Gastroesophageal sphincter (tissue), 4 donors: ENCODE results near the gene CTXND1. TPM values are rescaled to one million over a fixed set of nuclear protein-coding genes. Genes with fewer than 3 reads are reported as not detected.

Source experiments
- ATAC-seq: fragments of 150-250 bp; one replicate; pipeline ENCODE4 v1.9.1; 2016; ENCODE audit warnings: mild to moderate bottlenecking, moderate library complexity
- H3K27ac ChIP-seq, 4 donors: fragments of 200-600 bp; sonication (generic) in 3 of 4; 1 replicate in 3 of 4; 2 replicates in 1 of 4; pipeline ENCODE4 v1.5.1; 2016 to 2019
- H3K27me3 ChIP-seq: fragments of 200-600 bp; sonication (generic); one replicate; pipeline ENCODE4 v1.5.1; 2019
- H3K36me3 ChIP-seq, 2 donors: fragments of 200-600 bp; sonication (generic); one replicate each; pipeline ENCODE4 v1.5.1; 2019; ENCODE audit warnings: control low read depth in 1 of 2
- H3K4me1 ChIP-seq, 3 donors: fragments of 200-600 bp; sonication (generic); 1 replicate in 2 of 3; 2 replicates in 1 of 3; pipeline ENCODE4 v1.5.1; 2016 to 2019; ENCODE audit warnings: control low read depth in 2 of 3
- H3K4me3 ChIP-seq, 2 donors: fragments of 200-600 bp; sonication (generic); one replicate each; pipeline ENCODE4 v1.5.1; 2019; ENCODE audit warnings: mild to moderate bottlenecking in 1 of 2, moderate library complexity in 1 of 2
- H3K9me3 ChIP-seq, 3 donors: fragments of 200-600 bp; sonication (generic); one replicate each; pipeline ENCODE4 v1.5.1; 2017 to 2019; ENCODE audit warnings: control low read depth in 2 of 3
- EP300 ChIP-seq: sonication (generic); formaldehyde crosslinking; IDR thresholded peaks from one replicate; pipeline ENCODE4 v1.6.1; 2017; ENCODE audit warnings: antibody characterized with exemption, mild to moderate bottlenecking
- POLR2A ChIP-seq, 2 donors: fragments of 450-650 bp; IDR thresholded peaks; one replicate each; pipeline ENCODE4 v1.6.1; 2017; ENCODE audit warnings: antibody characterized with exemption in 2 of 2, mild to moderate bottlenecking in 2 of 2, moderate library complexity in 1 of 2
- POLR2AphosphoS5 ChIP-seq: sonication (generic); formaldehyde crosslinking; IDR thresholded peaks from one replicate; pipeline ENCODE4 v1.6.1; 2017; ENCODE audit warnings: antibody characterized with exemption
- WGBS, 2 donors: methylation state at CpG; one replicate each; pipeline ENCODE4 v1.1.5; 2018; ENCODE audit warnings: low coverage in 1 of 2; 5-methylcytosine and 5-hydroxymethylcytosine counted together
- total RNA-seq, 4 donors: library from RNA; depleted of rRNA; stranded (reverse); fragments of >200 nt; gene quantifications; one replicate each; pipeline ENCODE4 v1.1.0, GENCODE V29; 2016
- TF ChIP-seq, protein P1 (sequence below), 4 experiments: fragments of 200-600 bp in 2 of 4; fragments of 450-650 bp in 2 of 4; sonication (generic) in 1 of 4; IDR thresholded peaks; one replicate each; pipeline ENCODE4 v1.5.1; 2017 to 2019; ENCODE audit warnings: antibody characterized with exemption in 4 of 4, mild to moderate bottlenecking in 2 of 4, moderate library complexity in 2 of 4

Gene CTXND1
- total RNA-seq, 4 donors from 2014 or later = 0.27 to 0.85 (median 0.75) TPM

GRCh38 chr15:80216141-80216540 is 35.9 kb downstream of the CTXND1 start:
- Histone ChIP-seq H3K27me3 (peaks cover 7% of the 10 kb centered on the region), H3K9me3 (no peaks in the 10 kb centered on the region), H3K36me3 (no peaks in the 10 kb centered on the region), H3K4me3 (no peak overlapping the region), H3K4me1 (no peaks in the 10 kb centered on the region), H3K27ac (no peak overlapping the region)
- ATAC-seq = no peak
- 88 to 93% methylated on average over 5 of the region's 5 CpGs for WGBS, 2 donors
- TF ChIP-seq POLR2AphosphoS5 (no peak), POLR2A (IDR thresholded peaks at IDR 0.05) (no peak), EP300 (no peak)
- TF ChIP-seq, protein P1, sequence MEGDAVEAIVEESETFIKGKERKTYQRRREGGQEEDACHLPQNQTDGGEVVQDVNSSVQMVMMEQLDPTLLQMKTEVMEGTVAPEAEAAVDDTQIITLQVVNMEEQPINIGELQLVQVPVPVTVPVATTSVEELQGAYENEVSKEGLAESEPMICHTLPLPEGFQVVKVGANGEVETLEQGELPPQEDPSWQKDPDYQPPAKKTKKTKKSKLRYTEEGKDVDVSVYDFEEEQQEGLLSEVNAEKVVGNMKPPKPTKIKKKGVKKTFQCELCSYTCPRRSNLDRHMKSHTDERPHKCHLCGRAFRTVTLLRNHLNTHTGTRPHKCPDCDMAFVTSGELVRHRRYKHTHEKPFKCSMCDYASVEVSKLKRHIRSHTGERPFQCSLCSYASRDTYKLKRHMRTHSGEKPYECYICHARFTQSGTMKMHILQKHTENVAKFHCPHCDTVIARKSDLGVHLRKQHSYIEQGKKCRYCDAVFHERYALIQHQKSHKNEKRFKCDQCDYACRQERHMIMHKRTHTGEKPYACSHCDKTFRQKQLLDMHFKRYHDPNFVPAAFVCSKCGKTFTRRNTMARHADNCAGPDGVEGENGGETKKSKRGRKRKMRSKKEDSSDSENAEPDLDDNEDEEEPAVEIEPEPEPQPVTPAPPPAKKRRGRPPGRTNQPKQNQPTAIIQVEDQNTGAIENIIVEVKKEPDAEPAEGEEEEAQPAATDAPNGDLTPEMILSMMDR (IDR thresholded peaks at IDR 0.05) = no peak

DNA sequence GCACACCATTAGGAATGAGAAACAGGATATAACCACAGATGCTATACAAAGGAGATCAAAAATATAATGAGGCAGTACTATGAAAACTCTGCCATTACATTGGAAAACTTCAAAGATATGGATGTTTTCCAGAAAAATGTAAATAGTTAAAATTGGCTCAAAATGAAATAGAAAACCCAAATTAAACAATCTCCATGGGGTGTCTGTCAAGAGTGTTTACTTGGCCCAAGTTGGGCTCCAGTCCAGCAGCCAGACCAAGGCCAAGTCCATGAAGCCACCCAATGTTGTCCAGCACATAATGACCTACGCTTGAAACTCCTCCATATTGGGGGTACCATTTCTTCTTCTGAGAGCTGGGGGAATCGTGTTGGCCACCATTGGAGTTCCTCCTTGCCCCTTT is 37.1 kb downstream of the CTXND1 start:
- Histone ChIP-seq H3K36me3 (no peaks in the 10 kb centered on the region), H3K27ac (no peak overlapping the region), H3K4me1 (no peaks in the 10 kb centered on the region), H3K9me3 (no peaks in the 10 kb centered on the region), H3K4me3 (no peak overlapping the region), H3K27me3 (peaks cover 7% of the 10 kb centered on the region)
- ATAC-seq = no peak
- TF ChIP-seq, protein P1 (IDR thresholded peaks at IDR 0.05) = no peak
- TF ChIP-seq EP300 = no peak
- WGBS, 2 donors = 78 to 80% methylated on average over 1 to 2 of the region's 2 CpGs

GRCh38 chr15:80211976-80212375 is 40.0 kb downstream of the CTXND1 start:
- no peak overlapping the region for H3K27ac ChIP-seq
- H3K4me1 ChIP-seq = no peaks in the 10 kb centered on the region
- no peak overlapping the region for H3K4me3 ChIP-seq
- H3K9me3 ChIP-seq = no peaks in the 10 kb centered on the region
- H3K27me3 ChIP-seq = peaks cover 17% of the 10 kb centered on the region
- no peak for ATAC-seq
- H3K36me3 ChIP-seq = no peaks in the 10 kb centered on the region
- TF ChIP-seq EP300 (no peak), POLR2AphosphoS5 (no peak), POLR2A (IDR thresholded peaks at IDR 0.05) (no peak)
- 44 to 67% methylated on average over 1 of the region's 1 CpG for WGBS, 2 donors

- TF ChIP-seq, protein P1 (IDR thresholded peaks at IDR 0.05) = no peak
- TF ChIP-seq POLR2A (IDR thresholded peaks at IDR 0.05) (no peak), POLR2AphosphoS5 (no peak), EP300 (no peak)
- Histone ChIP-seq H3K36me3 (no peaks in the 10 kb centered on the region), H3K4me1 (no peaks in the 10 kb centered on the region), H3K27me3 (peaks cover 17% of the 10 kb centered on the region), H3K4me3 (no peak overlapping the region), H3K27ac (no peak overlapping the region), H3K9me3 (no peaks in the 10 kb centered on the region)
- no peak for ATAC-seq
- 51 to 62% methylated on average over 6 to 8 of the region's 12 CpGs for WGBS, 2 donors
Measured at GRCh38 chr15:80210611-80211573, 41.1 kb downstream of the CTXND1 start.

DNA sequence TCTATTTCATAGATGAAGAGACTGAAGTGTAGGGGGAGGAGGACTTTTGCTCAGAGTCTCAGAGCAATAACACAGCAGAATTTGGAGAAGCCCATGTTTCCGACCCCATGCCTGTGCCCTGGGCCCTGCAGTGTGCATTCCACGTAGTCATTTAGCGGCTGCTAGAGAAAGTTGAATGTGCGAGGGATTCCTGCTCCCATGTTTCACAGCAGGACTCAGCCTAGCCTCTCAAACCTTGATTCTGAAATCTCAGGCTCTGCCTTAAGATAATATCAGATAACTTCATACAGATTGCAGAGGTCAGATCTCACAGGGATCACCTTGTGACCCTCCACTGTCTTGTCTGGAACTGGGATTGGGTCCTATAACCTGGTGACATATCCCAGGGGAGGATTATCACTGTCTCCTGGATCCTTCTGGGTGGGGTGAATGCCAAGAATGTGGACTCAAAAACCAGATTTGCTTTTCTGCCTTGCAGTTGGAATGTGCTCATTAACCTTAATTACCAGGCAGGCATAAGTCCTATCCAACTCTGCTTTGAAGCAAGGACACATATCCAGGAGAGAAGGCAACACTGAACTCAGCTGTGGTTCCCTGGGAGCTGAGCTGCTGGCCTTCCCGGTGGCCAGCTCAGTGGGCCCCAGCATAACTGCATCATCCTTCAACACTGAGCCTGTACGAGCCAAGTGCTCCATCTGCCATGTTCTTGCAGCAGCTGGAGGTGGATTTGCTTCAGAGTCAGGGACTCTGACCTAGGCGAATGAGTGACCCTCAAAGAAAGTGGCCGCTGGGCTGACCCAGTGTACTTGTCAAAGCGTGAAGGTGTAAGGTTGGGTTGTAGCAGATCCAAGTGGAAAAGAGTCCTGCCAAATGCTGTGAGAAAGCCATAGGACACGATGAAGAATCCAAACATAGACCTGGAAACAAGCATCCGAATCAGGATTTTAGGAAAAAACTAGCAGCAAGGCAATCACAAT is 43.0 kb downstream of the CTXND1 start:
- no peaks in the 10 kb centered on the region for H3K36me3 ChIP-seq
- no peak for ATAC-seq
- no peaks in the 10 kb centered on the region for H3K4me1 ChIP-seq
- WGBS, 2 donors = 69 to 86% methylated on average over 3 to 8 of the region's 11 CpGs
- no peaks in the 10 kb centered on the region for H3K9me3 ChIP-seq
- H3K27ac ChIP-seq = no peak overlapping the region
- no peak for TF ChIP-seq EP300
- TF ChIP-seq POLR2AphosphoS5 = no peak
- no peak for TF ChIP-seq POLR2A (IDR thresholded peaks at IDR 0.05)
- TF ChIP-seq, protein P1 (IDR thresholded peaks at IDR 0.05) = no peak
- peaks cover 17% of the 10 kb centered on the region for H3K27me3 ChIP-seq
- no peak overlapping the region for H3K4me3 ChIP-seq
